ENCODE results near the gene DEAF1. TPM values are rescaled to one million over a fixed set of nuclear protein-coding genes. Genes with fewer than 3 reads are reported as not detected.

Gene DEAF1
- total and polyA plus RNA-seq, 9 of the 15 experiments (the other 6 are each of a cell fraction or from before 2014, with no cell fraction given), result 2.0 to 69.1 (median 26.8) TPM

GRCh38 chr11:726278-727220 is 31.5 kb upstream of the DEAF1 start (continued):
- TF ChIP-seq ZNF639 (CRISPR knock-in tag; conservative IDR thresholded peaks at IDR 0.05 in 1 of 2, IDR thresholded peaks at IDR 0.05 in 1 of 2), result 0 out of 4 replicates have a peak, but pooled peaks of 1 of the 2 experiments have one; percentile 26
- peak; percentile 47 for TF ChIP-seq RBBP5 (IDR thresholded peaks at IDR 0.05; ENCODE audit: borderline replicate concordance, insufficient read depth, low read length, poor library complexity, severe bottlenecking)
- TF ChIP-seq ZBTB1 (CRISPR knock-in tag; IDR thresholded peaks at IDR 0.05; ENCODE audit: borderline replicate concordance, low read depth), result peak; percentile 58; the same call in 1 of the 2 replicates
- peak; percentile 66; the same call in 1 of the 2 replicates for TF ChIP-seq KLF13 (tag; IDR thresholded peaks at IDR 0.05; ENCODE audit: borderline replicate concordance, low read depth)
- TF ChIP-seq, protein P1, sequence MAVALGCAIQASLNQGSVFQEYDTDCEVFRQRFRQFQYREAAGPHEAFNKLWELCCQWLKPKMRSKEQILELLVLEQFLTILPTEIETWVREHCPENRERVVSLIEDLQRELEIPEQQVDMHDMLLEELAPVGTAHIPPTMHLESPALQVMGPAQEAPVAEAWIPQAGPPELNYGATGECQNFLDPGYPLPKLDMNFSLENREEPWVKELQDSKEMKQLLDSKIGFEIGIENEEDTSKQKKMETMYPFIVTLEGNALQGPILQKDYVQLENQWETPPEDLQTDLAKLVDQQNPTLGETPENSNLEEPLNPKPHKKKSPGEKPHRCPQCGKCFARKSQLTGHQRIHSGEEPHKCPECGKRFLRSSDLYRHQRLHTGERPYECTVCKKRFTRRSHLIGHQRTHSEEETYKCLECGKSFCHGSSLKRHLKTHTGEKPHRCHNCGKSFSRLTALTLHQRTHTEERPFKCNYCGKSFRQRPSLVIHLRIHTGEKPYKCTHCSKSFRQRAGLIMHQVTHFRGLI (CRISPR knock-in tag; IDR thresholded peaks at IDR 0.05), result no peak
- TF ChIP-seq MEF2D (tag; conservative IDR thresholded peaks at IDR 0.05; ENCODE audit: low read depth), result no peak
- TF ChIP-seq POLR2A (conservative IDR thresholded peaks at IDR 0.05), result peak; percentile 53; the same call in 1 of the 2 replicates
- TF ChIP-seq ADNP (tag; IDR thresholded peaks at IDR 0.05), result no peak
- TF ChIP-seq ZNF175 (CRISPR knock-in tag; IDR thresholded peaks at IDR 0.05; ENCODE audit: low read depth), result peak; percentile 46; the same call in 1 of the 2 replicates
- no peak for TF ChIP-seq POLR2AphosphoS2 (IDR thresholded peaks at IDR 0.05; ENCODE audit: low read length)
- TF ChIP-seq HDGF (IDR thresholded peaks at IDR 0.05), result no peak
- TF ChIP-seq BRF1 (IDR thresholded peaks at IDR 0.05; ENCODE audit: borderline replicate concordance, extremely low read depth, insufficient read length), result no peak
- TF ChIP-seq SUPT5H (IDR thresholded peaks at IDR 0.05), result peak; percentile 38; the same call in 1 of the 2 replicates
- TF ChIP-seq, protein P2, sequence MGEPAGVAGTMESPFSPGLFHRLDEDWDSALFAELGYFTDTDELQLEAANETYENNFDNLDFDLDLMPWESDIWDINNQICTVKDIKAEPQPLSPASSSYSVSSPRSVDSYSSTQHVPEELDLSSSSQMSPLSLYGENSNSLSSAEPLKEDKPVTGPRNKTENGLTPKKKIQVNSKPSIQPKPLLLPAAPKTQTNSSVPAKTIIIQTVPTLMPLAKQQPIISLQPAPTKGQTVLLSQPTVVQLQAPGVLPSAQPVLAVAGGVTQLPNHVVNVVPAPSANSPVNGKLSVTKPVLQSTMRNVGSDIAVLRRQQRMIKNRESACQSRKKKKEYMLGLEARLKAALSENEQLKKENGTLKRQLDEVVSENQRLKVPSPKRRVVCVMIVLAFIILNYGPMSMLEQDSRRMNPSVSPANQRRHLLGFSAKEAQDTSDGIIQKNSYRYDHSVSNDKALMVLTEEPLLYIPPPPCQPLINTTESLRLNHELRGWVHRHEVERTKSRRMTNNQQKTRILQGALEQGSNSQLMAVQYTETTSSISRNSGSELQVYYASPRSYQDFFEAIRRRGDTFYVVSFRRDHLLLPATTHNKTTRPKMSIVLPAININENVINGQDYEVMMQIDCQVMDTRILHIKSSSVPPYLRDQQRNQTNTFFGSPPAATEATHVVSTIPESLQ (CRISPR knock-in tag; IDR thresholded peaks at IDR 0.05), result no peak
- TF ChIP-seq MCM3 (IDR thresholded peaks at IDR 0.05), result no peak
- peak in 1 of 2 experiments; percentile 63; a peak in 2 of 4 replicates for TF ChIP-seq MAZ (CRISPR knock-in tag; conservative IDR thresholded peaks at IDR 0.05 in 1 of 2, IDR thresholded peaks at IDR 0.05 in 1 of 2)
- TF ChIP-seq, protein P3, sequence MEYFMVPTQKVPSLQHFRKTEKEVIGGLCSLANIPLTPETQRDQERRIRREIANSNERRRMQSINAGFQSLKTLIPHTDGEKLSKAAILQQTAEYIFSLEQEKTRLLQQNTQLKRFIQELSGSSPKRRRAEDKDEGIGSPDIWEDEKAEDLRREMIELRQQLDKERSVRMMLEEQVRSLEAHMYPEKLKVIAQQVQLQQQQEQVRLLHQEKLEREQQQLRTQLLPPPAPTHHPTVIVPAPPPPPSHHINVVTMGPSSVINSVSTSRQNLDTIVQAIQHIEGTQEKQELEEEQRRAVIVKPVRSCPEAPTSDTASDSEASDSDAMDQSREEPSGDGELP (CRISPR knock-in tag; IDR thresholded peaks at IDR 0.05; ENCODE audit: borderline replicate concordance), result peak; percentile 44; the same call in 1 of the 2 replicates
- no peak for TF ChIP-seq SETDB1 (IDR thresholded peaks at IDR 0.05; ENCODE audit: low read length)
- no peak for TF ChIP-seq TCF7 (IDR thresholded peaks at IDR 0.05; ENCODE audit: borderline replicate concordance)
- TF ChIP-seq CTBP1 (IDR thresholded peaks at IDR 0.05; ENCODE audit: borderline replicate concordance), result peak; percentile 70; the same call in 1 of the 2 replicates
- TF ChIP-seq CXXC5 (CRISPR knock-in tag; IDR thresholded peaks at IDR 0.05), result peak; percentile 64
